ENCODE data around the gene CLCN1.
A peak's percentile ranks its signal among the peaks of the same experiment; 100 is the strongest.

The CLCN1 gene

GRCh38 chr7:143321242-143321641 lies 5.3 kb downstream of the CLCN1 start:
- peak overlapping the region; percentile 2; the same call in 1 of the 2 replicates for H3K27ac ChIP-seq
- TF ChIP-seq ZFX (IDR thresholded peaks at IDR 0.05) (no peak), CTCF (conservative IDR thresholded peaks at IDR 0.05) (no peak)

- H3K27ac ChIP-seq = peak overlapping the region; percentile 2; the same call in 1 of the 2 replicates
- TF ChIP-seq ZFX (IDR thresholded peaks at IDR 0.05) (no peak), CTCF (conservative IDR thresholded peaks at IDR 0.05) (no peak; the same call in 1 of the 2 replicates)
Observed at GRCh38 chr7:143321734-143322133, 5.8 kb downstream of the CLCN1 start.

- peak overlapping the region; percentile 2; the same call in 1 of the 2 replicates for H3K27ac ChIP-seq
- TF ChIP-seq CTCF (conservative IDR thresholded peaks at IDR 0.05) (no peak), ZFX (IDR thresholded peaks at IDR 0.05) (no peak)
Observed at GRCh38 chr7:143322760-143323633, 7.1 kb downstream of the CLCN1 start.

GRCh38 chr7:143323653-143324052 lies 7.7 kb downstream of the CLCN1 start:
- no peak for TF ChIP-seq CTCF (conservative IDR thresholded peaks at IDR 0.05)
- TF ChIP-seq ZFX (IDR thresholded peaks at IDR 0.05) = no peak
- peak overlapping the region; percentile 2; the same call in 1 of the 2 replicates for H3K27ac ChIP-seq

GRCh38 chr7:143325240-143325639 lies 9.3 kb downstream of the CLCN1 start:
- H3K27ac ChIP-seq = no peak overlapping the region
- no peak for TF ChIP-seq CTCF (conservative IDR thresholded peaks at IDR 0.05)
- no peak for TF ChIP-seq ZFX (IDR thresholded peaks at IDR 0.05)

GRCh38 chr7:143327903-143328302 lies 12.0 kb downstream of the CLCN1 start:
- no peak for TF ChIP-seq CTCF (conservative IDR thresholded peaks at IDR 0.05)
- TF ChIP-seq ZFX (IDR thresholded peaks at IDR 0.05) = no peak
- no peak overlapping the region for H3K27ac ChIP-seq

- H3K27ac ChIP-seq = no peak overlapping the region
- TF ChIP-seq CTCF (conservative IDR thresholded peaks at IDR 0.05) (peak; percentile 16), ZFX (IDR thresholded peaks at IDR 0.05) (no peak)
Observed at GRCh38 chr7:143329471-143330170, 13.7 kb downstream of the CLCN1 start.

Measured in C4-2B (cell line).